DMS79 treated with DMSO at 0.1 percent for 48 hours (cell line): ENCODE results near the gene MRPL48.
"Not testable (repeated sequence)": the region's sequence is repeated elsewhere in the genome, so short reads cannot be mapped to it uniquely, and the experiment has no call there.

Experiments used
- DNase-seq: peaks from one replicate; lab custom pipeline; 2025; lab: John Stamatoyannopoulos, UW

MRPL48 gene

DNA sequence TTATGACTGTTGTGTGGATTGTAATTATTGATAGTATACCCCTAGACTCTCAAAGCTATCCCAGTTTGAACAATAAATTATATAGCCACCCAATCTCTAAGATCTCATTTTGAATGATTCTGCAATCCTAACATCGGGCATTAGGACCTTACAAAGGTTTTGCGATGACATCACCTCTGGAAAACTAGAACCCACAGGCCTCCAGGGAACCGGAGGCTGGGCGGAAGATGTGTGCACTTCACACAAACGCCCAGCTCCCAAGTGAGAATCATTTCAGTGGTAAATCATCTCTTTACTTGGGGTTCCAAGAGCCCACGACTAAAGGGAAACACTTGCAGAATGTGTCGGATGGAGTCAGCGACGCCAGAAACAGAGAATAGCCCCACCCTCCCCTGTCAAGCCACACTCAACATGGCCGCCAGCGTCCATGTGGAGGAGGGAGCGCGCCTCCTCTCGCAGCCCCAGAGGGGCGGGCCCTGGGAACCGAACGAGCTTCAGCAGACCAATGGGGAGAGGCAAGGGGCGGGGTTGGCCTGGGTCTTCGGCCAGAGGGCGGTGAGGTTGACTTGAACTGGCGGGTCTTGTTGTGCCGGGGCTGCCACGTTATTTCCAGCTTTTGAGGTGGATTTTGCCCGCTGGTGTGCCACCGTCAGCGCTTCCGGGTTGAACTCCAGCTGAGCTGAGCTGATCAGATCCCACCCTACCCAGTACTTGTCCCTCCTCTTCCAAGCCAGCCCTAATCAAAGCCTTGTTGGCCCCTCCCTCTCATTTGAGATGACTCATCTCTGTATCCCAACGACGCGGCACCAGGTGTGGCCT, 8.4 kb upstream of the MRPL48 start:
- DNase-seq, result peak; percentile 100

DNA sequence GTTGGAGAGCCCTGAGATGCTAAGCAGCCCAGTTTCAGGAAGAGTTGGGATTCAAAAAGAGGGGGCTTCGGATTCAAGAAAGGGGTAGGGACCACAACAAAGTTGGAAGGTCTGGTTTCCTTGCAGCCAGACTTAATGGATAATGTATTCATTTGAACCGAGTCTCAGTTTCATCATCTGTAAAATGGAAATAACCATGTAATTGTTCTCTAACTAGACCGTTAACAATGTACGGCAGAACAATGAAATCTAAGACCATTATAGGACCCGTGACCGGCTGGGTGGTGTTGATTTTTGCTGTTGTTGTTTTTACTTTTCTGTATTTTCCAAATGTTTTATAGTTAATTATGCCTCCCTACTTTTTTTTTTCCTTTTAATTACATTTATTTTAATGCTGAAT, 6.4 kb upstream of the MRPL48 start:
- DNase-seq, result no peak

- DNase-seq, result no peak
These were observed 4.1 kb upstream of the MRPL48 start for GRCh38 chr11:73783483-73784020.

- DNase-seq, result no peak
These were observed 3.5 kb upstream of the MRPL48 start for GRCh38 chr11:73784080-73784634.

- no peak for DNase-seq
These were observed 2.9 kb upstream of the MRPL48 start for GRCh38 chr11:73784734-73785133.

DNA sequence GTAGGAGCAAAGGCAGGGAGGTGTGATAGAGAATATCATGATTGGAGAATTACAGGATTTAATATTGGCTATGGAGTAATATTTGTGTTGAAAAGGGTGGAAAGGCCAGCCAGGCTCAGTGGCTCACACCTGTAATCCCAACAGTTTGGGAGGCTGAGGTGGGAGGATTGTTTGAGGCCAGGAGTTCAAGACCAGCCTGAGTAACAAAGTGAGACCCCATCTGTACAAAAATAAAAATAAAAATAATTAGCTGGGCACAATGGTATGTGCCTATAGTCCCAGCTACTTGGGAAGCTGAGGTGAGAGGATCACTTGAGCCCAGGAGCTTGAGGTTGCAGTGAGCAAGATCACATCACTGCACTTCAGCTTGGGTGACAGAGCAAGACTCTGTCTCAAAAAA, 2.2 kb upstream of the MRPL48 start:
- not testable (repeated sequence) for DNase-seq

DNA sequence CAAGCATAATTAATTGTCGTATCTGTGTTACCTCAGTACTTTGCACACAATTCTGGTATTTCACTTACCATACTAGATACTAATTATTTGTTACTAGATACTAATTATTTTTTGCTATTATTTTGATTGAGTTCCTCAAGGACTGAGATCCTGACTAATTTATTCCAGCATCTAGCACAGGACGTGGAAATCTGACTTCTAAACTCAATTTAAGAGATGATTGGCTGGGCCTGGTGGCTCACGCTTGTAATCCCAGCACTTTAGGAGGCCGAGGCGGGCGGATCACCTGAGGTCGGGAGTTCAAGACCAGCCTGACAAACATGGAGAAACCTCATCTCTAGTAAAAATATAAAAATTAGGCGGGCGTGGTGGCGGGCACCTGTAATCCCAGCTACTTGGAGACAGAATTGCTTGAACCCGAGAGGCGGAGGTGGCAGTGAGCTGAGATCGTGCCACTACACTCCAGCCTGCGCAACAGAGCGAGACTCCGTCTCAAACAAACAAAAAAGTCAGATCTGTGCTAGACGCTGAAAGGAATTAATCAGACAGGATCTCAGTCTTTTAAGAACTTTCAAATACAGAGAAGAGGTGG, 527 bp upstream of the MRPL48 start:
- DNase-seq, result no peak

DNA sequence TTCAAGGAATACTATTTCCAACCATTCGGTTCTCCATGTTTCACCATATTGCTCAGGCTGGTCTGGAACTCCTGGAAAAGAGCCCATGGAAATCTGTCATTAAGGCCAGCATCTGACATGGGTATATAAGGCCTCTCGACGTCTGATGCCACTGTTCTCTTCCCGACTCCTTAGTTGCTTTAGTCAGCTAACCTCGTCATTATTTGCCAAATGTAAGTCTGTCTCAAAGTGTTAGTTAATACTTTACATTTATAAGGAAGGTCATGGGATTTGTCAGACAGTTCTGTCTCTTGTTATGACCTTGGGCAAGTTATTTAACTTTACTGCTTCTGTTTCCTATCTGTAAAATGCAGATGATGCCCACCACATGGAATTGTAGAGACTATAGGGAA, 1.6 kb downstream of the MRPL48 start:
- no peak for DNase-seq

DNA sequence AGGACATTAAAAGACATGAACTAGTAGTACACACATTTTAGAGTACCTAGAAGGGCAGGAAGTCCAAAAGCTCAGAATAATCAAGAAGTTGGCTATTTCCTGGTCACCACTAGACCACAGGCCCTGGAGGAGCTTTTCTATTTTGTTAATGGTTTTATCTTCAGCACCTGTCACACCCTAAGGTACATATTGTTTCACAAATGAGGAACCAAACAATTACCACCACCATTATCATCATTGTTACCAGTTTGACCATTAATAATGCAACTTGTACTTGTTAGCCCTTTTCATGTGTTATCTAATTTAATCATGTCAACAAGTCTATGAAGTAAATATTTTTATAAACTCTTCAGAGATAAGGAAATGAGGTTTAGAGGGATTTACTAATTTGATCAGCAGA, 4.9 kb downstream of the MRPL48 start:
- no peak for DNase-seq

DNA sequence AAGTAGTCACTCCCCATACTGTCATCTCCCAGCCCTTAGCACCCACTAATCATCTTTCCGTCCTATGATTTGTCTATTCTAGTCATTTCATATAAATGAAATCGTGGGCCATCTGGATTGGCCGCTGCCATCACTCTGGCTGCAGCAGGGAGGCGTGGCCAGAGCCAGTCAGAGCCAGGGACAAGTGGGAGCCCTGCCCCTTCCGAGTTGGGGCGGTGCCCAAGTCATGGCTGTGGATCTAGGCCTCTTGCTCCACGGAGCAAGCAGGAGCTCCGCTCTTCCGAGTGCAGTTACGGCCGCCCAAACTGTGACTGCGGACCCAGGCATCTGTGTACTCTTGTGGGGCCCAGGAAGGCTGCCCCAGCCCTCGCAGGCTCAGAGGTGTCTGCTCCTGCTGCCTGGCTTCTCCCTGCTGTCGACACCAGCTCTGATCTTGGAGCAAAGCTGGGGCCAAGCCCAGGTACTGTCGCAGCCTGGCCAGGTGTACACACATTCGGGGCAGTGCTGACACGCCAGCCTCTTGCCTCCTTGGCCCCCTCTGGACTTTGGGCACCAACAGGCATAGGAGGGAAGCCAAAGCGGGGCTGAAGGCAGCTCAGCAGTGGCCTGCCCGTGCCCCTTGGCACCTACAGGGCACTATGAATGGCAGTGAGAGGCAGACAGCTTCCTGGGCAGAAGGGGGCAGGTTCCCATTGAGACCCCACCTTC, 8.4 kb downstream of the MRPL48 start:
- no peak for DNase-seq

- peak; percentile 92 for DNase-seq
These were observed 9.8 kb downstream of the MRPL48 start for GRCh38 chr11:73797457-73797856.

DNA sequence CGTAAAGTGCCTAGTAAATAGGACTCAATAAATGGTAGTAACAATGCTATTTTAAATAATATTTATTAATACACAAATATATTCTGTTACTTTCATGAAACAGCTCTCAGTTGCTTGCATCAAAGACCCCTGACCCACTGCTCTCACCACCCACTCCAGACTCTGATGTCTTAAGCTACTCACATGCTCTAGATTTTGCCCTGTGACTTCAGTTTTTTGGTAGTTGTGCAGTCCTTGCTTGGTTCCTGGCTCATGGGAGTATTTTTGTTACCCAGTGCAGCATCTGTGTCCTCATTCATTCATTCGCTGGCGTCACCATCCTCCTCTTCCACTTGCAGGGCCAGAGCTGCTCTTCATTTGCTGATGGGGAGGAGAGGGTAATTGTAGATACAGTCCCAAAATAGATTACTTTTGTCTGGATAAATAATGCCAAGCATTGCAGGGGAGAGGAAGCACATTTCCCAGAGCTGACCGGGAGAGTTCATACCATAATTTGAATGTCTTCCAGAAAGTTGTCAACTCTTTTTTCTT, 12.7 kb downstream of the MRPL48 start:
- DNase-seq, result no peak

DNA sequence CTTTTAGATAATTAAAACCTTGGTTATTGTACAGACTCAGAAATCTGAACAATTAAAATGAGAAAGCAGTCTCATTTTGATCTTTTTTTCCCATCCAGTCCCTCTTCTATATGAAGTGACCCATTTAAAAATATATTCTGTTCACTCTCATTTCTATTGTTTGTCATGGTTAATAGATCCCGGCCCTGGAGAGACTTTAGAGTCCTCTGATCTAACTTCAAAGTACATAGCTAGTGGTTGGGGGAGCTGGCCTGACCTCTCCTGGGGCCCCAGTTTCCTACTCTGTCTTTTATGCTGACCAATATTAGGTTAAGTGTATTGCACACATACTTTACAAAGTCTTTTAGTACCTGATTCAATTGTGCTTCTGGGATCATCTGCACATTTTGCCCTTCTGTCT, 13.5 kb downstream of the MRPL48 start:
- no peak for DNase-seq

GRCh38 chr11:73804712-73805111, 17.0 kb downstream of the MRPL48 start:
- DNase-seq, result no peak

DNA sequence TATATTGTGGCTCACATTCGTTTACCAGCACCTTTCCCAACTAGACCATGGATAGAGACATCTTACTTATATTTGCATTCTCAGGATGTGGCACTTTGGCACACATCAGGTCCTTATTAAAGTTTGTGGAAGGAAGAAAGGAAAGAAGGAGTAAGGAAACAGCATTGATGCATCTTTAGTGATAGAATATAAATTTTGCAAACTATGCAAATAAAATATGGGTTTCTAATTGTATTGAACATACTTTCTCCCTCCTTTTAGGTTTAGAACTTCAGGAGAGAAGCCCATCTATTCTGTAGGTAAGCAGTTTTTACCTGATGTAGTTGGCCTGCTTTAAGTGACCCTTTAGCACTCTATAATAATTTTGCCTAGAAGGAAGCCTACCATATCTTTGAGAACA, 20.4 kb downstream of the MRPL48 start:
- DNase-seq, result no peak

GRCh38 chr11:73810637-73811036, 23.0 kb downstream of the MRPL48 start:
- peak; percentile 29 for DNase-seq

DNA sequence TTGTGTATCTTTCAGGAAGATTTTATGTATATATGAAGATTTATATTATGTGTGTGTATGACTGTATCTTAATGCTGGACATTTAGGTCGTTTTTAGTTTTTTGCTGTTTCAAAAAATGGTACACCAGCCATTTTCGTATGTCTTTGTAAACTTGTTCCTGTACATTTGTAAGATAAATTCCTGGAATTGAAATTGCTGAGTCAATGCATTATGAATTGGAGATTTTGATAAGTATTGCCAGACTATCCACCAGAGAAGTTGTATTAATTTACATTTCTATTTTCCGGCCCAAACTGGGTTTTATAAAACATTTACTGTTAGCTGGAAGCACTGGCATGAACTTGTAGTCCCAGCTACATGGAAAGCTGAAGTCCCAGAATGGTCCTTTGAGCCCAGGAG, 24.6 kb downstream of the MRPL48 start:
- DNase-seq, result no peak

- DNase-seq, result no peak
These were observed 27.1 kb downstream of the MRPL48 start for GRCh38 chr11:73814812-73815211.

- no peak for DNase-seq
These were observed 31.2 kb downstream of the MRPL48 start for GRCh38 chr11:73818846-73819245.

GRCh38 chr11:73830261-73830660, 42.6 kb downstream of the MRPL48 start:
- no peak for DNase-seq

- DNase-seq, result peak; percentile 8
These were observed 45.4 kb downstream of the MRPL48 start for GRCh38 chr11:73833067-73833466.

- DNase-seq, result no peak
These were observed 50.9 kb downstream of the MRPL48 start for GRCh38 chr11:73838443-73839122.
